Suprapubic skin (tissue), 4 donors: ENCODE results near the gene SRRM2. TPM values are rescaled to one million over a fixed set of nuclear protein-coding genes. Genes with fewer than 3 reads are reported as not detected.
A peak's percentile ranks its signal among the peaks of the same experiment; 100 is the strongest.

Experiments
- DNase-seq, 2 donors: peaks; one replicate each; pipeline ENCODE4 v3.0.0-alpha.2; 2019; ENCODE audit warnings: low spot score in 2 of 2
- H3K27ac ChIP-seq: fragments of 200-600 bp; sonication (generic); one replicate; pipeline ENCODE4 v1.5.1; 2019
- H3K27me3 ChIP-seq: fragments of 200-600 bp; sonication (generic); one replicate; pipeline ENCODE4 v1.5.1; 2019
- H3K36me3 ChIP-seq: fragments of 200-600 bp; sonication (generic); one replicate; pipeline ENCODE4 v1.5.1; 2019
- H3K4me1 ChIP-seq: fragments of 200-600 bp; sonication (generic); one replicate; pipeline ENCODE4 v1.5.1; 2019
- H3K4me3 ChIP-seq: fragments of 200-600 bp; sonication (generic); one replicate; pipeline ENCODE4 v1.5.1; 2019; ENCODE audit warnings: mild to moderate bottlenecking
- H3K9me3 ChIP-seq: fragments of 200-600 bp; sonication (generic); one replicate; pipeline ENCODE4 v1.5.1; 2019
- CTCF ChIP-seq, 2 donors: fragments of 200-600 bp in 1 of 2; fragments of 450-650 bp in 1 of 2; sonication (generic) in 1 of 2; IDR thresholded peaks; one replicate each; pipeline ENCODE4 v1.5.1; 2016 to 2019; ENCODE audit warnings: antibody characterized with exemption in 2 of 2, mild to moderate bottlenecking in 1 of 2, moderate library complexity in 1 of 2
- EP300 ChIP-seq: sonication (generic); formaldehyde crosslinking; IDR thresholded peaks from one replicate; pipeline ENCODE4 v1.6.1; 2017; ENCODE audit warnings: antibody characterized with exemption
- POLR2A ChIP-seq, 2 donors: fragments of 450-650 bp; IDR thresholded peaks; one replicate each; pipeline ENCODE4 v1.6.1; 2017; ENCODE audit warnings: antibody characterized with exemption in 2 of 2, mild to moderate bottlenecking in 2 of 2, moderate library complexity in 2 of 2
- POLR2AphosphoS5 ChIP-seq, 3 donors: sonication (generic); formaldehyde crosslinking; IDR thresholded peaks; one replicate each; pipeline ENCODE4 v1.6.1; 2017; ENCODE audit warnings: antibody characterized with exemption in 3 of 3
- WGBS: methylation state at CpG from one replicate; pipeline ENCODE4 v1.1.5; 2018; 5-methylcytosine and 5-hydroxymethylcytosine counted together
- total RNA-seq, 4 donors: library from RNA; depleted of rRNA; stranded (reverse); fragments of >200 nt; gene quantifications; one replicate each; pipeline ENCODE4 v1.1.0, GENCODE V29; 2016

The SRRM2 gene
- total RNA-seq, 4 donors from 2014 or later: 484 to 1,595 (median 654) TPM

GRCh38 chr16:2775765-2776499 is 23.5 kb downstream of the SRRM2 start:
- H3K36me3 ChIP-seq: peaks cover 32% of the 10 kb centered on the region
- peak overlapping the region; percentile 100 for H3K27ac ChIP-seq
- H3K4me1 ChIP-seq: peaks cover 39% of the 10 kb centered on the region
- no peaks in the 10 kb centered on the region for H3K9me3 ChIP-seq
- TF ChIP-seq EP300: no peak
- TF ChIP-seq POLR2AphosphoS5 (IDR thresholded peaks at IDR 0.05): no peak
- no peak for TF ChIP-seq CTCF (IDR thresholded peaks at IDR 0.05)
- TF ChIP-seq POLR2A (IDR thresholded peaks at IDR 0.05): no peak
- no peaks in the 10 kb centered on the region for H3K27me3 ChIP-seq
- WGBS: 40% methylated on average over 11 of the region's 11 CpGs
- no peak for DNase-seq
- H3K4me3 ChIP-seq: peak overlapping the region; percentile 84

- Histone ChIP-seq H3K4me1 (peaks cover 37% of the 10 kb centered on the region), H3K4me3 (peak overlapping the region; percentile 84), H3K27me3 (no peaks in the 10 kb centered on the region), H3K36me3 (peaks cover 26% of the 10 kb centered on the region), H3K9me3 (no peaks in the 10 kb centered on the region), H3K27ac (peak overlapping the region; percentile 100)
- DNase-seq: no peak
- TF ChIP-seq POLR2AphosphoS5 (IDR thresholded peaks at IDR 0.05) (peak in 1 of 3 donors; percentile 3), EP300 (no peak), CTCF (IDR thresholded peaks at IDR 0.05) (no peak)
- 0% methylated on average over 5 of the region's 72 CpGs for WGBS
Measured at GRCh38 chr16:2776500-2777139, 24.2 kb downstream of the SRRM2 start.

- peak; percentile 91 to 94 for DNase-seq
Measured at GRCh38 chr16:2777231-2777902, 24.9 kb downstream of the SRRM2 start, which contains the start of gene ELOB. Gene ELOB, minus strand, starts transcription at chr16:2777280. Its CDS starts 41 bp downstream, at chr16:2777239.

GRCh38 chr16:2777903-2778629 is 25.6 kb downstream of the SRRM2 start:
- no peaks in the 10 kb centered on the region for H3K27me3 ChIP-seq
- peaks cover 19% of the 10 kb centered on the region for H3K36me3 ChIP-seq
- DNase-seq: peak; percentile 58 to 76
- peak in 1 of 2 donors; percentile 9 for TF ChIP-seq POLR2A (IDR thresholded peaks at IDR 0.05)
- TF ChIP-seq EP300: no peak
- H3K27ac ChIP-seq: peak overlapping the region; percentile 100
- peaks cover 37% of the 10 kb centered on the region for H3K4me1 ChIP-seq
- H3K9me3 ChIP-seq: no peaks in the 10 kb centered on the region
- peak overlapping the region; percentile 84 for H3K4me3 ChIP-seq
- WGBS: 16% methylated on average over 18 of the region's 27 CpGs

More at GRCh38 chr16:2777231-2777902, 24.9 kb downstream of the SRRM2 start, which contains the start of gene ELOB:
- peaks cover 37% of the 10 kb centered on the region for H3K4me1 ChIP-seq
- peaks cover 19% of the 10 kb centered on the region for H3K36me3 ChIP-seq
- no peaks in the 10 kb centered on the region for H3K9me3 ChIP-seq
- peak within 1 kb of the TSS; percentile 100 for H3K27ac ChIP-seq
- peak within 1 kb of the TSS; percentile 84 for H3K4me3 ChIP-seq
- TF ChIP-seq POLR2A (IDR thresholded peaks at IDR 0.05) (peak; percentile 57 to 82), POLR2AphosphoS5 (IDR thresholded peaks at IDR 0.05) (peak; percentile 56 to 96 (median 75)), EP300 (no peak), CTCF (IDR thresholded peaks at IDR 0.05) (no peak)
- no CpG with 5 or more reads among the region's 70 CpGs for WGBS
- no peaks in the 10 kb centered on the region for H3K27me3 ChIP-seq

GRCh38 chr16:2778630-2778958 is 26.2 kb downstream of the SRRM2 start:
- Histone ChIP-seq H3K27me3 (no peaks in the 10 kb centered on the region), H3K36me3 (peaks cover 14% of the 10 kb centered on the region), H3K4me1 (peaks cover 37% of the 10 kb centered on the region), H3K9me3 (no peaks in the 10 kb centered on the region), H3K27ac (peak overlapping the region; percentile 100), H3K4me3 (peak overlapping the region; percentile 84)
- DNase-seq: peak; percentile 57 to 72
- TF ChIP-seq CTCF (IDR thresholded peaks at IDR 0.05) (no peak), EP300 (no peak), POLR2A (IDR thresholded peaks at IDR 0.05) (no peak), POLR2AphosphoS5 (IDR thresholded peaks at IDR 0.05) (no peak)
- 95% methylated on average over 11 of the region's 12 CpGs for whole genome bisulfite sequencing
